Measurements from ENCODE around the gene SMNDC1.
"Not testable (repeated sequence)": the region's sequence is repeated elsewhere in the genome, so short reads cannot be mapped to it uniquely, and the experiment has no call there.

The SMNDC1 gene

DNA sequence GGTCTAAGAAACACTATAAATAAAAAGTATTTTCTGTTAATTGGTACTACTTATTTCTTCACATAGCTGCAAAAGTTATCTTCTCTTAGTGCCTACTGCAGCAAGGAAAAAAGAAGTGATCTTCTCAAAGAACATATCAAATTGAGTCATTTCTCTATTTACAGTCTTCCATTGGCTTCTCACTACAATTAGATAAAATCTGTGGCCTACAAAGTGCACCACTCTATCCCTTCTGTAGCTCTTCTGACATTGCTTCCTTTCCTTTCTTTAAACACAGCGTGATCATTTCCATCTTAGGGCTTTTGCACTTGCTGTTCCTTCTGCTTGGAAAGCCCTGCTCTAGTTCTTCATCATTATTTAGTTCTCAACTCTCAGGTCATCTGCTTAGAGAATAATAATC lies 52.6 kb downstream of the SMNDC1 start:
- DNase-seq = no peak

DNA sequence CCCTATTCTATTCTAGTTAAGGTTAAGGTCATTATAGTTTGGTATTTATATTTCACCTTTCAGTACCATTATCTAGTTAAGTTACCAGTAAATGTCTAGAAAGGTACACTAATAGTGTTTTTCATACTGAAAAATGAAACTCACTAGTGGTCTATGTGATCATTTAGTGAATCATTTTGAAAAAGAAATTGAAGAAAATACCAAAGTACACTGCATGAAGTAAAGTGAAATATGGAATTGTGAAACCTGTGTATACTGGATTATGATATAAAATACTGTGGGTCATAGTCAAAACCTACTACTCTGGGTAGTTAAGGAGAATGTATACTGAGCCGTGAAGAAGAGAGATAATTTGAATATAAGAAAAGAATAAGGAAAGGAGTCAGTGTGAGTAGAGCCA lies 53.3 kb downstream of the SMNDC1 start:
- DNase-seq = not testable (repeated sequence)

DNA sequence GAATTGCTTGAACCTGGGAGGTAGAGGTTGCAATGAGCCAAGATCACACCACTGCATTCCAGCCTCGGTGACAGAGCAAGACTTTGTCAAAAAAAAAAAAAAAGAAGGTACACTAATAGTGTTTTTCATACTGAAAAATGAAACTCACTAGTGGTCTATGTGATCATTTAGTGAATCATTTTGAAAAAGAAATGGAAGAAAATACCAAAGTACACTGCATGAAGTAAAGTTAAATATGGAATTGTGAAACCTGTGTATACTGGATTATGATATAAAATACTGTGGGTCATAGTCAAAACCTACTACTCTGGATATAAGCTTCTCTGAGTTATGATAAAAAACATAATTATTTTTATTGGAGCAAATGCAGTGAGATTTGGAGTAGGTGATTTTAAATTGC lies 55.2 kb downstream of the SMNDC1 start:
- DNase-seq = not testable (repeated sequence)

DNA sequence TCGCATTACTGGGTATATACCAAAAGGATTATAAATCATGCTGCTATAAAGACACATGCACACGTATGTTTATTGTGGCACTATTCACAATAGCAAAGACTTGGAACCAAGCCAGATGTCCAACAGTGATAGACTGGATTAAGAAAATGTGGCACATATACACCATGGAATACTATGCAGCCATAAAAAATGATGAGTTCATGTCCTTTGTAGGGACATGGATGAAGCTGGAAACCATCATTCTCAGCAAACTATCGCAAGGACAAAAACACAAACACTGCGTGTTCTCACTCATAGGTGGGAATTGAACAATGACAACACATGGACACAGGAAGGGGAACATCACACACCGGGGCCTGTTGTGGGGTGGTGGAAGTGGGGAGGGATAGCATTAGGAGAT lies 56.9 kb downstream of the SMNDC1 start:
- not testable (repeated sequence) for DNase-seq

DNA sequence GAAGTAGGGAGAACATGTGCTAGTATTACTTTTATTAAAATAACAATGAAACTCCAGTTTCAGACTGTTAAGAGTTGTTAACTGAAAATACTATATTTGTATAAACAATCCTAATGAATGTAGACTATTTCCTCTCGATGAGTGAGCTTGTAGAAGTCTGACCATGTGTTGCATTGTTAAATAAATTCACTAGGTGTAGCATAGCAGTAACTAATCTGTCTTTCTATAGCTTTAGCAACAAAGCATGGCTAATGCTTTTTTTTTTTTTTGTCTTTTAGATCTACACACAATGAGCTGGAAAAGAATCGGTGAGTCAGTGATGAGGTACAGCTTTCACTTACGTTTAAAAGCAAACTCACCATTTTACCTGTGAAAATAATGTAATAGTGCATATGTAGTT lies 60.2 kb downstream of the SMNDC1 start:
- DNase-seq = no peak

DNA sequence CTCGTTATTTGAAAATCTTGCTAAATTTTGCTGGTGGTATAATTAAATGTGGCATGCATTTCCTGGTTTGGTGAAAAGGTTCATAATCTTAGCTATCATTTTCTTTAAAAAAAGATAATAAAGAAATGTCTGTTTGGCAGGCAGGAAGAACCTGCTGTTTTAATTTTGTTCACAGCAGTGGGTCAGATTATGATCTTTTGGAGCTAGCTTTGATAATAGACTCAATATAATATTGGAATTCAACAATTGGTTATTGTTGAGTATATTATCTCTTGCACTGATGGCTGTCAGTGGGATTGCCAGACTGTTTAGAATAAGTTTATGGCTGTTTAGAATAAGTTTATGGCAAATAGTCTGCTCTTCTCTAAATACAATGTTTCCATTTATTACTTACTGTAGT lies 62.2 kb downstream of the SMNDC1 start:
- DNase-seq = no peak

DNA sequence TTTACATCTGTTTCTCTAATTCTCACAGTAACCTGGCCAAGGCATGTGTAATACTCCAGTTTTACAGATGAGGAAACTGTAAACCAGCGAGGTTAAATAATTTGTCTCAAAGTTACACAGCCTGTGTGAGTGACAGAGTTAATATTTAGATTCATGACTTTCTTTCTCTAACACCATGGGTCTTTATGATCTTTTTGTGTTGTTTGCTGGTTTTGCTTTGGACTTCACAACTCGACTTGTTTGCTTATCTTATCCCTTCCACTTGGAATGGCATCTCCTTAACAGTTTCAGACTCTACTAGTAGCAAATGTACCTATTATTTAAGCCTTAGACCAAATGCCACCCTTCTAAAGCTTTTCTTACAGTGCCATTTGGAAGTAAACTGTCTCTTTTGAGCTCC lies 62.9 kb downstream of the SMNDC1 start:
- DNase-seq = no peak

DNA sequence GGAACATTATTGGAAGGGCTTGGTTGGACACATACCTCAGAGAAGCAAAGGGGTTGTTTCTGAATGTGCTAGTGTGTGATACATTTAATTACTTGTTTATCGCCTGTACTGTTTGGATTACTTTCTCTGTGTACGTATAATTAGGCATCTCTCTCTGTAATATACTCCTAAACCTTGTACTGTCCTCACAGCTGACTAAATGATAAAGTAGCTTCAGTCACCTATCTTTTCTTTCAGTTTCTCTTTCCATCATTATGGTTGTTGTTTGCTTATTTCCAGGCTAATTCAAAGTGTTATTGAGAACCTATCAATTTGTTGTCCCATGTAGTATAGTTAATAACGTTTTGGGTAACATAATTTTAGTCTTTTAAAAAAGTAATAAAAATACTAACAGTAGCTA lies 63.3 kb downstream of the SMNDC1 start:
- DNase-seq = no peak

All from amygdala (tissue), 56 donors.